GM21717 (cell line): Measurements from ENCODE around the gene SLC35F3.

Experiments
- ATAC-seq: cut with Tn5 transposase; IDR thresholded peaks from one replicate; pipeline ENCODE4 v1.9.1; 2021; ENCODE audit warnings: mild to moderate bottlenecking, moderate library complexity; ENCODE audit not compliant: unreplicated experiment

The SLC35F3 gene

GRCh38 chr1:234019387-234019786 is 114.9 kb downstream of the SLC35F3 start:
- ATAC-seq = no peak

DNA sequence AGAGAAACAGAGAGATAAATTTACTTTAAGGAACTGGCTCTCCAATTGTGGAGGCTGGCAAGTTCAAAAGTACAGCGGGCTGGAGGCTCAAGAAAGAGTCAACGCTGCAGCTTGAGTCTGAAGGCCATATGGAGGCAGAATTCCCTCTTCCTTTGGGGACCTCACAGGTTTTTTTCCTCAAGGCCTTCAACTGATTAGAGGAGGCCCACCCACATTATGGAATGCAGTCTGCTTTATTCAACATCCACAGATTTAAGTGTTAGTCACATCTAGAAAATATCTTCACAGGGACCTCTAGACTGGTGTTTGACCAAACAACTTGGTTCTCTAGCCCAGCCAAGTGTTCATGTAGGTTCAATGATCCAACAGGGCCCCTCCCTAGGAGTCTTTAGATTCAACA is 117.8 kb downstream of the SLC35F3 start:
- no peak for ATAC-seq

GRCh38 chr1:234039603-234040002 is 135.1 kb downstream of the SLC35F3 start:
- no peak for ATAC-seq

DNA sequence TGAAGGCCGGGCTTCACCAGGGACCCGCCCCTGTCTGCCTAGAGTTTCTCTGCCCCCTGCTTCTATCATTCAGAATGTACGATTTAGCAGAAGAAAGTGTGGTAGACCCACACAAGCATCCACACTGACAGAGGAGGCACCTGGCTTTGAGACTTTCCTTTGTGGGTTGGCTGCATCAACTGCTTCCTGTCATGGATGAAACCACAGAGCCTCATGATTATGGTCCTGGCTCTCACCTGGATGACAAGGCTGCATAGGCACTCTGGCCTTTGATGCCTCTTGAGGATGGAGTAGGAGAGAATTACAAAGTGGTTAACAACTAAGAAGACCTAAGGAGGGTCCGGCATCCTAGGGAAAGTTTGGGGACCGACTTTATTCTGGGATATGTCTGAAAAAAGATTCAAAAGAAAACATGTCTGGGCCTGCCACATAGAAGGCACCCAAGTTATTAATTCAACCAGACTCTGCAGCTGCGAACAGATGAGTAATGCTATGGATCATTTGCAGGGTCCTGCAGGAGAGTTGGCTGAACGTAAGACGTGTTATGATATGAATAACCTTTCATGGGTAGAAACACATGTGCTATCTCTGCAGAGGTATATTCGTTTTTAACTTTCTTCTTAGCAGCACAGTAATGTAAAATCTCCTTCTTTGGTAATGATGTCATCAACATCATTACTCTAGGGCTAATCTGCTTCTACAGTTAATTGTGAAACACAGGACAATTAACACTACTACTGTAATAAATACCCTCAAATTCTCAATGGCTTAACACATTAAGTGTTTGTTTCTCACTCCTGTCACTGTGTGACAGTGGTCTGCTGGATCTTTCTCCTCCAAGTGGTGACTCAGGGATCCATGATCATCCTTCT is 136.2 kb downstream of the SLC35F3 start:
- ATAC-seq = no peak

DNA sequence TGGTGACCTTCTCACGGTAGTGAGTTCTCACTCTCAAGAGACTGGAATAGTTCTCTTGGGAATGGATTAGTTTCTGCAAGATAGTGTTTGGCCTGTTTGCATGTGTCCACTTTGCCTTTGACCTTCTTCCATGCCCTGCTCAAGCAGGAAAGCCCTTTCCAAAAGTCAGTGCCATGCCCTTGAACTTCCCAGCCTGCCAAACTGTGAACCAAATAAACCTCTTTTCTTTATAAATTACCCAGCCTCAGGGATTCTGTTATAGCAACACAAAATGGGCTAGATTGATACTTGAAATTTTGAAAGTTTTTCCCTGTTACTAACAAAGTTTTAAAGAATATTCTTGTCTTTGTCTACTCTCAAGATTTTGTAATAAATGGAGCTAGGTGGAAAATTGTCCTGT is 139.6 kb downstream of the SLC35F3 start:
- no peak for ATAC-seq

- no peak for ATAC-seq
Measured at GRCh38 chr1:234047123-234047522, 142.6 kb downstream of the SLC35F3 start.

DNA sequence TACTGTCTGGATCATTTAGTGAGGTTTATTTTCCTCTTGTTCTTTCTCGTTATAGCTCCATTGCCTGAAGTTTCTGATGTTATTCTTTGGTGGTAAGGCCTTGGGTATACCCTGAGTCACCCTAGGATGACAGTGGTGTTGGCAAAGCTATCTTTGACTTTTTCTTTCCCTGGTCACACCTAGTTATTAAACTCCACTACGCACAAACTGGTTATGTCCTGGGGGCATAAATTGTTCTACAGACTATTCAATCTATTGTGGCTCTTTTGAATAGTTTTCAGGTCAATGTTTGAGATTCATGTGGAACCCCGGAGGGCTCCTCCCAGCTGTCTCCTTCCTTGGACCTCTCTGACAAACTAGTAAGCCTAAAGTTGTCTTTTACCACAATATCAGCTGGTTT is 157.7 kb downstream of the SLC35F3 start:
- no peak for ATAC-seq

GRCh38 chr1:234065794-234066447 is 161.4 kb downstream of the SLC35F3 start:
- ATAC-seq = no peak

DNA sequence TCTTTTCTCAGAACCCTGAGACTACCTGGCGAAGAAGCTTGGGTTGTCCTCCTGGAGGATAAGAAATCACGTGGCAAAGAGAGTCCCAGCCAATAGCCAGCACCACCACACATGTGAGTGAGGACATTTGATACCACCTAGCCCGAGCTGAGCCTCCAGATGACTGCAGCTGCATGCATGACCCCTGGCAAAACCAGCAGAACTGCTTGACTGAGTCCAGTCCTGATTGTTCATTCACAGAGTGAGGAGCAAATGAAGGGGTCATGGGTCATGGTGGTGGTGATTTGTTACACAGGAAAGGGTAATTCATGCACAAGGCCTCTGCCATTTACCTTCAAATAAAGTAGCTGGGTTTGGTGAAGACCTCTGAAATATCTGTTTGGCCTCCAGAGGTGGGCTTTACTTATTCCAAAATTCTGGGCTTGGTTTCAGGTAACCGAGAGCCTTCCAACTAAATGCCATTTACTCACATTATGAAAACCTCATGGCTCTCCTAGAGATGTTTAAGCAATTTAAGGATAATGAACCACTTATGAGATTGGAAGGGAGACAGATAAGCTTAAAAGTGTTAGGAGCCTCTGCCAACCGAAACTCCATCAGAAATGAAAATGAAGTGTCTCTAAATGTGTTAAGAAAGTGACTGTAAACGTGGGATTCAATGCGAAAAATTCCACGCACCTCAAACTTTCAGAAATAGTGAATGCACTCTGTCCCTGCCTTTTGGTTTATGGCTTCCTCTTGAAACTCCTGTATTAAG is 163.3 kb downstream of the SLC35F3 start:
- no peak for ATAC-seq

- ATAC-seq = no peak
Measured at GRCh38 chr1:234069760-234070159, 165.3 kb downstream of the SLC35F3 start.

- no peak for ATAC-seq
Measured at GRCh38 chr1:234072793-234073192, 168.3 kb downstream of the SLC35F3 start.

DNA sequence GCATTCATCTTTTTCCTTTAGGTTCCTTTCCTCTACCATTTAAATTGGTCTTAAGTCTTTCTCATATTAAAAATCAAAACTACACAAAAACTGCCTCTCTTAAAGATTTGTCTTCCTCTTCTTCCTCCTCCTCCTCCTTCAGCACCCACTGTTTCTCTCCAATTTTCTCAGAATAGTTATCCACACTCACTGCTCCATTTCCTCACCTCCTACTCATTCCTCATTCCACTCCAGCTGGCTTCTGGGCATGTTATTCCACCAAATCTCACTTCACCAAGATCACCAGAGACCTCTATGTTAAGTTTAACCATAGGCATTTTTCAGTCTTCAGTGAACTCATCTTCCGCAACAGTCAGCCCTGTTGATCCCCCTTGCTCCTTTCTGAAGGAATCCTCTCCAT is 173.7 kb downstream of the SLC35F3 start:
- no peak for ATAC-seq

- no peak for ATAC-seq
Measured at GRCh38 chr1:234079896-234080295, 175.4 kb downstream of the SLC35F3 start.

- no peak for ATAC-seq
Measured at GRCh38 chr1:234083460-234083859, 179.0 kb downstream of the SLC35F3 start.

- no peak for ATAC-seq
Measured at GRCh38 chr1:234089396-234089795, 184.9 kb downstream of the SLC35F3 start.

- ATAC-seq = no peak
Measured at GRCh38 chr1:234090212-234091064, 186.0 kb downstream of the SLC35F3 start.

- no peak for ATAC-seq
Measured at GRCh38 chr1:234091065-234091401, 186.6 kb downstream of the SLC35F3 start.

DNA sequence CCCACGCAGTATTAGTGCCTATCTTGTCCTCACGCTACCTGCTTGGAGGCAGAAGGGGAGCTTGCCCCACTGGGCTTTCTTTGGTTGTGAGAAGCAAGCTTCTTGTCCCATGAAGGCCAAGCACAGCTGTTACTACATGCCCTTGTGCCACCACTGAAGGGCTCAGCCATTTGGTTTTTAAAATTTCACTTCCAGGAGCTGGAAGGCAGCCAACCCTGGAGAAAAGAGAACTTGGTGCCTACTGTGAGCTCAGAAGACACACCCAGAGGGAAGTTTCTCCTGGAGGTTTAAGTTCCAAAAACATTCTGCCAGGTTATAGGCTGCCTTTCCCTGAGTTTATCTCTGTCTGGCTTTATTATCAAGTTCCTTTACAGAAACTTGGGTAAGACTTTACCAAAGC is 187.4 kb downstream of the SLC35F3 start:
- ATAC-seq = no peak

DNA sequence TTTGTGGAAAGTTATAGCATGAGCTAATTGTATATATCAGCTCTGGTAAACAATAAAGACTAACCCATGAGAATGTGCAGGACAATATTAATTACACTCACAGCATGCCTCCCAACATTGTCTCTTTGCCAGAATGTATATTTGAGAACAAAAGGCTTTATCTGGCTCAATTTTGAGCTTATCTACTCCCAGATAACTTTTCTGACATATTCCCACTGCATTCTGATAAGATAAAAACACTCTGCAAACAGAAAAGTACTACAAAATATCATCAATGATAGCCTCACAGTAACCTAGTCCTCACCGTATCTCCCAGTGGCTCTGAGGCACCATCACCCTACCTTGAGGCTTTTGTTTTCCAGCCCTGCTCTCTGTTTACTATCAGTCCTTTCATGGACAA is 188.6 kb downstream of the SLC35F3 start:
- no peak for ATAC-seq

GRCh38 chr1:234093741-234094140 is 189.3 kb downstream of the SLC35F3 start:
- no peak for ATAC-seq

DNA sequence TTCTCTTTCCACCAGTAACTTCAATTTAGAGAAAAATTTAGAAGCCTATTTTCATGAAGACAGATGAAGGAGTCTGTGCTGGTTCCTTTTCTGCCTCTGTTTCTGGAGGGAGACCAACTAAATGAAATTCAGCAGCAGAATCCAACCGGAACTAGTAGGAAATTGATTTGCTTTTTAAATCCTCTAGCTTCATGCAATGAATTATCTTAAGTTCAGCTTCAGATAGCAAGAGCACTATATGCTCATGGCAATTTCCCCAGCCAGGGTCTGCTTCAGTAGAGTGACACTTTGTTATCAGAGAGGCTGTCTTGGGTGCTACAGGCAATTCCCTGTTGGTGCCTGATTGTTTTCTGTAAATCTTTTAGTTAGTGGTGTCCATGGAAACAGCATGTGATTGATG is 189.7 kb downstream of the SLC35F3 start:
- no peak for ATAC-seq
